Sigmoid colon (tissue), 7 donors: ENCODE results near the gene RRP36. TPM values are rescaled to one million over a fixed set of nuclear protein-coding genes. Genes with fewer than 3 reads are reported as not detected.
A peak's percentile ranks its signal among the peaks of the same experiment; 100 is the strongest.

Experiments used
- DNase-seq: peaks from one replicate; pipeline ENCODE4 v3.0.0-alpha.2; 2019
- H3K27ac ChIP-seq, 4 donors: fragments of 200-600 bp; sonication (generic); one replicate each; pipeline ENCODE4 v1.5.1; 2016 to 2019; ENCODE audit warnings: mild to moderate bottlenecking in 1 of 4
- H3K27me3 ChIP-seq, 3 donors: fragments of 200-600 bp; sonication (generic); one replicate each; pipeline ENCODE4 v1.5.1; 2019; ENCODE audit warnings: mild to moderate bottlenecking in 1 of 3
- H3K36me3 ChIP-seq, 4 donors: fragments of 200-600 bp; sonication (generic); one replicate each; pipeline ENCODE4 v1.5.1; 2016 to 2019
- H3K4me1 ChIP-seq, 4 donors: fragments of 200-600 bp; sonication (generic); one replicate each; pipeline ENCODE4 v1.5.1; 2017 to 2019
- H3K4me3 ChIP-seq, 4 donors: fragments of 200-600 bp; sonication (generic); one replicate each; pipeline ENCODE4 v1.5.1; 2017 to 2019; ENCODE audit warnings: mild to moderate bottlenecking in 2 of 4, moderate library complexity in 1 of 4
- H3K9me3 ChIP-seq, 4 donors: fragments of 200-600 bp in 3 of 4; sonication (generic) in 3 of 4; one replicate each; pipeline versions ENCODE4 v1.5.1 to v1.6.1; 2013 to 2019
- CTCF ChIP-seq, 4 experiments: fragments of 450-650 bp in 3 of 4; fragments of 200-600 bp in 1 of 4; IDR thresholded peaks; one replicate each; pipeline ENCODE4 v1.5.1; 2016 to 2019; ENCODE audit warnings: antibody characterized with exemption in 4 of 4, mild to moderate bottlenecking in 3 of 4, moderate library complexity in 2 of 4
- EP300 ChIP-seq, 4 donors: sonication (generic); formaldehyde crosslinking; IDR thresholded peaks; one replicate each; pipeline ENCODE4 v1.6.1; 2017; ENCODE audit warnings: antibody characterized with exemption in 4 of 4
- POLR2A ChIP-seq, 2 donors: fragments of 450-650 bp; IDR thresholded peaks; one replicate each; pipeline ENCODE4 v1.6.1; 2016; ENCODE audit warnings: antibody characterized with exemption in 2 of 2, mild to moderate bottlenecking in 2 of 2, moderate library complexity in 2 of 2
- POLR2AphosphoS5 ChIP-seq, 4 donors: sonication (generic); formaldehyde crosslinking; IDR thresholded peaks; one replicate each; pipeline ENCODE4 v1.6.1; 2017; ENCODE audit warnings: antibody characterized with exemption in 4 of 4
- WGBS, 2 donors: extraction: QIAGEN DNeasy Blood & Tissue Kit; methylation state at CpG; one replicate each; pipeline ENCODE4 v1.1.7; 2013; 5-methylcytosine and 5-hydroxymethylcytosine counted together
- intact Hi-C: fragments of 100-400 bp; cut with DNase I; formaldehyde crosslinking; loops from one replicate; pipeline ENCODE4 v1.15.1; 2023
- polyA plus RNA-seq, 3 donors: library from polyadenylated mRNA; stranded (reverse); fragments of 200-250 nt; gene quantifications; one replicate each; pipeline ENCODE4 v1.2.3, GENCODE V29; 2013
- total RNA-seq, 4 donors: library from RNA; depleted of rRNA; stranded (reverse); fragments of >200 nt; gene quantifications; one replicate each; pipeline ENCODE4 v1.1.0, GENCODE V29; 2016
- donor health status: healthy with polysubstance abuse.
- donor health status: Bipolar disorder and iron deficiency.
- donor health status: healthy.

The RRP36 gene
- total and polyA plus RNA-seq, 7 donors, result 24.6 to 50.8 (median 42.7) TPM

GRCh38 chr6:43045371-43045930, 24.0 kb downstream of the RRP36 start:
- intact Hi-C loops, result no loop called here
- Histone ChIP-seq H3K36me3 (peaks cover 0 to 80% (median 17%) of the 10 kb centered on the region in 4 donors), H3K4me3 (no peak overlapping the region), H3K4me1 (no peaks in the 10 kb centered on the region), H3K9me3 (no peaks in the 10 kb centered on the region), H3K27me3 (no peaks in the 10 kb centered on the region), H3K27ac (no peak overlapping the region)
- DNase-seq, result no peak
- 93 to 95% methylated on average over 11 of the region's 11 CpGs for WGBS, 2 donors
- TF ChIP-seq POLR2A (IDR thresholded peaks at IDR 0.05), result no peak
- TF ChIP-seq CTCF (IDR thresholded peaks at IDR 0.05), result no peak
- TF ChIP-seq POLR2AphosphoS5 (IDR thresholded peaks at IDR 0.05), result no peak
- no peak for TF ChIP-seq EP300 (IDR thresholded peaks at IDR 0.05)

- TF ChIP-seq CTCF (IDR thresholded peaks at IDR 0.05) (no peak), EP300 (IDR thresholded peaks at IDR 0.05) (no peak), POLR2A (IDR thresholded peaks at IDR 0.05) (no peak)
- H3K27me3 ChIP-seq, result no peaks in the 10 kb centered on the region
- no peak for DNase-seq
- no peak overlapping the region for H3K4me3 ChIP-seq
- H3K9me3 ChIP-seq, result no peaks in the 10 kb centered on the region
- no peak overlapping the region for H3K27ac ChIP-seq
- peaks cover 0 to 67% (median 13%) of the 10 kb centered on the region in 4 donors for H3K36me3 ChIP-seq
- 94 to 95% methylated on average over 7 of the region's 7 CpGs for WGBS, 2 donors
- peaks cover 0 to 8% (median 1%) of the 10 kb centered on the region in 4 donors for H3K4me1 ChIP-seq
- intact Hi-C loops, result no loop called here
Measured at GRCh38 chr6:43047998-43048397, 26.6 kb downstream of the RRP36 start.

GRCh38 chr6:43050981-43051380, 29.6 kb downstream of the RRP36 start:
- intact Hi-C loops, result loop anchor here (5.0 kb wide), 1 partner anchor 91 kb away; no protein-coding TSS in a partner anchor
- peaks cover 3 to 51% (median 10%) of the 10 kb centered on the region in 4 donors for H3K36me3 ChIP-seq

GRCh38 chr6:43052225-43052841, 30.9 kb downstream of the RRP36 start:
- H3K27ac ChIP-seq, result peak overlapping the region; percentile 92 to 95 (median 94)
- H3K9me3 ChIP-seq, result no peaks in the 10 kb centered on the region
- intact Hi-C loops, result loop anchor here (2.0 to 5.0 kb wide), 2 partner anchors 32 to 90 kb away; partner anchors contain the start of gene RRP36
- peaks cover 3 to 52% (median 12%) of the 10 kb centered on the region in 4 donors for H3K36me3 ChIP-seq
- peaks cover 0 to 17% (median 11%) of the 10 kb centered on the region in 4 donors for H3K4me1 ChIP-seq
- H3K27me3 ChIP-seq, result no peaks in the 10 kb centered on the region
- no peak for TF ChIP-seq EP300 (IDR thresholded peaks at IDR 0.05)
- no peak for TF ChIP-seq CTCF (IDR thresholded peaks at IDR 0.05)
- TF ChIP-seq POLR2A (IDR thresholded peaks at IDR 0.05), result no peak
- no peak overlapping the region for H3K4me3 ChIP-seq
- 90 to 95% methylated on average over 19 of the region's 19 CpGs for WGBS, 2 donors
- no peak for DNase-seq

More at GRCh38 chr6:43050981-43051380, 29.6 kb downstream of the RRP36 start:
- H3K4me1 ChIP-seq, result peaks cover 0 to 17% (median 11%) of the 10 kb centered on the region in 4 donors
- no peak overlapping the region for H3K27ac ChIP-seq
- no peak overlapping the region for H3K4me3 ChIP-seq
- no peaks in the 10 kb centered on the region for H3K27me3 ChIP-seq
- TF ChIP-seq POLR2AphosphoS5 (IDR thresholded peaks at IDR 0.05) (no peak), CTCF (IDR thresholded peaks at IDR 0.05) (no peak), POLR2A (IDR thresholded peaks at IDR 0.05) (no peak), EP300 (IDR thresholded peaks at IDR 0.05) (no peak)
- no peaks in the 10 kb centered on the region for H3K9me3 ChIP-seq
- no peak for DNase-seq
- WGBS, 2 donors, result 96 to 97% methylated on average over 17 of the region's 17 CpGs
